Measurements from ENCODE around the gene SPOCK3.

DNA sequence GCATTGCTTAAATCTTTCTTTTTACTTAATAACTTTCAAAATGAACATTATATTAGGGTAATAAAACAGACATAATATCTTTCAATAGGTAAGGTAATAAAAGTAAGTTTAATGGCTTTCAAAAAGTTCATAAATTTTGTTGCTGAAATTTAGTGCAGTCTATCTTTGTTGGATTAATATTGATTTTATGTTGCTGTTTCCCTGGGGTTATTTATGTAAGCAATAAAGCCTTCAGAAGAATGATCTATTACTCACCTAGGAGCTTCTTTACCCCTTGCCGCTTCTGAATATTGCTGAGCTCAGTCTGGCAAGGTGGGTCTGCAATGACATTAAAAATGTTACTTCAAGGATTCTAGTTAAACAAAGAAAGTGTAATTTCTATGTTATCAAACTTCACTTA, 492.6 kb downstream of the SPOCK3 start:
- TF ChIP-seq CTCF (IDR thresholded peaks at IDR 0.05) = no peak
- no peak for TF ChIP-seq POLR2A (IDR thresholded peaks at IDR 0.05)
